GM23248 (cell line): ENCODE data around the gene TEX261.

Experiments used
- EZH2 ChIP-seq: fragments of 200-600 bp; sonication (generic); IDR thresholded peaks from 2 replicates; pipeline ENCODE4 v1.6.1; 2018; ENCODE audit warnings: antibody characterized with exemption, mild to moderate bottlenecking; ENCODE audit not compliant: insufficient read depth, poor library complexity, severe bottlenecking
- EZH2phosphoT487 ChIP-seq: fragments of 200-600 bp; sonication (generic); IDR thresholded peaks from 2 replicates; pipeline ENCODE4 v1.6.1; 2018; ENCODE audit warnings: antibody characterized with exemption, moderate library complexity, mild to moderate bottlenecking, low read depth; ENCODE audit not compliant: insufficient read depth

DNA sequence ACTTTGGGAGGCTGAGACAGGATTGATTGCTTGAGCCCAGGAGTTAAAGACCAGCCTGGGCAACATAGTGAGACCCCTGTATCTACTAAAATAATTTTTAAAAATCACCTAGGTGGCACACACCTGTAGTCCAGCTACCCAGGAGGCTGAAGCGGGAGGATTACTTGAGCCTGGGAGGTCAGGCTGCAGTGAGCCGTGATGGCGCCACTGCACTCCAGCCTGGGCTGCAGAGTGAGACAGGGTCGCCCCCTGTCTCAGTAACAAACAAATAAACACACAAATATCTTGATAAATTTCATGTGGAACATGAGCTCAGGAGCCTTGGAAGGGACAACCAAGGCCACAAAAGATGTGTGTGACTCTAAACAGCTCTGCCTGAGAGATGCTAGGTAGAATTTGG lies 28.0 kb downstream of the TEX261 start:
- no peak for TF ChIP-seq EZH2
- TF ChIP-seq EZH2phosphoT487: no peak
